GM12873 (cell line): ENCODE data around the gene SLC35F1.

ENCODE experiments used
- TF ChIP-seq, protein P1 (sequence below): IDR thresholded peaks from 2 replicates; pipeline ENCODE4 v1.5.1; 2012; ENCODE audit warnings: low read depth, mild to moderate bottlenecking, moderate library complexity, low read length, control low read depth; ENCODE audit not compliant: insufficient read depth; ENCODE audit errors: missing control alignments

The SLC35F1 gene

DNA sequence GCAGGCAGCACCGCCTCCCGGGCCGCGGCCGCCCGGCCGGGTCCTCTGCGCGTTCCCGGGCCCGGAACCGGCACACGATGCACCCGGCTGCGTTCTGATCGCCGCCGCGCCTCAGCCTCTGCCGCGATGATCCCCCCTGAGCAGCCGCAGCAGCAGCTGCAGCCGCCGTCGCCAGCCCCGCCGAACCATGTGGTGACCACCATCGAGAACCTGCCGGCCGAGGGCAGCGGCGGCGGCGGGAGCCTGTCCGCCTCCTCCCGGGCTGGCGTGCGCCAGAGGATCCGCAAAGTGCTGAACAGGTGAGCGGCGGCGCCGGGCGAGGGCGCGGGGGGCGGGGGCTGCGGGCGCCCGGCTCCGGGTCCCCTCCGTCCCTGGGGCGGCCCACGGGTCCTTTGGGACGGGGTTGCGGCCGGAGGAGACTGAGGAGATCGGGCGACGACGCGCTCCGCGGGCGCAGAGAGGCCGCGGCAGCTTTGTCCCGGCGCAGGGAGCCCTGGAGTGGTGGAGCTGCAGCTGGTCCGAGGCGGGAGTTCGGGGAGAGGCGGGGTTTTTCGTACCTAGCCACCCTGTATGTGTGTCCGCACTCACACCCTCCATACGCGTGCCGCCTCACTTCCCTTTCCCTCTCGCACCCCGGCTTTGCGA, 659 bp downstream of the SLC35F1 start:
- TF ChIP-seq, protein P1, sequence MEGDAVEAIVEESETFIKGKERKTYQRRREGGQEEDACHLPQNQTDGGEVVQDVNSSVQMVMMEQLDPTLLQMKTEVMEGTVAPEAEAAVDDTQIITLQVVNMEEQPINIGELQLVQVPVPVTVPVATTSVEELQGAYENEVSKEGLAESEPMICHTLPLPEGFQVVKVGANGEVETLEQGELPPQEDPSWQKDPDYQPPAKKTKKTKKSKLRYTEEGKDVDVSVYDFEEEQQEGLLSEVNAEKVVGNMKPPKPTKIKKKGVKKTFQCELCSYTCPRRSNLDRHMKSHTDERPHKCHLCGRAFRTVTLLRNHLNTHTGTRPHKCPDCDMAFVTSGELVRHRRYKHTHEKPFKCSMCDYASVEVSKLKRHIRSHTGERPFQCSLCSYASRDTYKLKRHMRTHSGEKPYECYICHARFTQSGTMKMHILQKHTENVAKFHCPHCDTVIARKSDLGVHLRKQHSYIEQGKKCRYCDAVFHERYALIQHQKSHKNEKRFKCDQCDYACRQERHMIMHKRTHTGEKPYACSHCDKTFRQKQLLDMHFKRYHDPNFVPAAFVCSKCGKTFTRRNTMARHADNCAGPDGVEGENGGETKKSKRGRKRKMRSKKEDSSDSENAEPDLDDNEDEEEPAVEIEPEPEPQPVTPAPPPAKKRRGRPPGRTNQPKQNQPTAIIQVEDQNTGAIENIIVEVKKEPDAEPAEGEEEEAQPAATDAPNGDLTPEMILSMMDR = no peak

DNA sequence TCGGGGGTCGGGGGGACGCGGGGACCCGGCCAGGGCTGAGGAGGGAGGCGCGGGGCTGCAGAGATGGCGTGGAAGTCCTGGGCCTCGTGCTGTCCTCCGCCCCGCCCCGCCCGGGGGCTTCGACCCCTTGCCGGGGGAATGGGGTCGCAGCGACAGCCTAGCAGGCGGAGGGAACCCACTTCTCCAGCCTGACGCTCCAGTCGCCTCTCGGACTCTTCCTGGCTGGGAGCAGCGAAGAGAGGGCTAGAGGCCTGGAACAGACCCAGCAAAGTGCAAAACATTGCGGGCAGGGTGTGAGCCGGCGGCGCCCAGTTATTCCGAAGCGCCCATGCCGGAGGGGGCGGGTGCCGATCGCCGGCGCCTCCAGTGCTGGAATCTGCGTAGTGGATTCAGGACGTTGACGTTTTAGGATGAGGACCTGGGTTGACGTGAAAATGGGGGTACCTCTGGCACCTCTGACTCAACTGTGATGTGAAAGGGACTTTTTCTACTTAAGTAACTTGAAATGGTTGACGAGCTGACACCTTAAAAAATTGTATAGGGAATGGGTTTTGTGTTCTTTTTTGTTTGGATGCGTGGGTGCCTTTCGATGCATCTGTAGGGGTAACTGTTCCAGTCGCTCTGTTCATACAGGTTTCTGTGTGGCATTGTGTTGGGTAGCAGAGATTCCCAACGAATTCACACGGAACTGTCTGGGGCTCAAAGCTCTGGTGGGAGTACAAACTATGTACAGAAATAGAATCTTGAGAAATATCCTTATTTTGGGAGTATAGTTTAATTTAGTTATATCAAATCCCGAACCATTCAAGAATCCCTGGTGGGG, 1.4 kb downstream of the SLC35F1 start:
- TF ChIP-seq, protein P1 = no peak

DNA sequence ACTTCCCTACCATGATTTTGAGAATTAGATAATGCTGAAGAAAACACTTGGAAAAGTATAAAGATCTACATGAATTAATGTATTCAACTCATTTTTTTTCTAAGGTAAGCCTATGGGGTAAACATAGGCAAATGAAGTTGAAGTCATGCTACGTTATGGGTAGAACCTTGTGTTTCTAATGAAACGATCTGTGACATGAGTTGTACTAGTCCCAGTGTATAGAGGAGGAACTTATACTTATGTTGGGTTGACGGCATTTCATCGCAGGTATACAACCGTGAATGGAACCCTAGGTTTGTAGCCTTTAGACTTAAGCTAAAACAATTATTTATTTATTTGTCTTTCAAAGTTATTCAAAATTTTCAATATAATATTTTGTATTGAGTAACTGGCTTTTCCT, 2.6 kb downstream of the SLC35F1 start:
- TF ChIP-seq, protein P1 = no peak

DNA sequence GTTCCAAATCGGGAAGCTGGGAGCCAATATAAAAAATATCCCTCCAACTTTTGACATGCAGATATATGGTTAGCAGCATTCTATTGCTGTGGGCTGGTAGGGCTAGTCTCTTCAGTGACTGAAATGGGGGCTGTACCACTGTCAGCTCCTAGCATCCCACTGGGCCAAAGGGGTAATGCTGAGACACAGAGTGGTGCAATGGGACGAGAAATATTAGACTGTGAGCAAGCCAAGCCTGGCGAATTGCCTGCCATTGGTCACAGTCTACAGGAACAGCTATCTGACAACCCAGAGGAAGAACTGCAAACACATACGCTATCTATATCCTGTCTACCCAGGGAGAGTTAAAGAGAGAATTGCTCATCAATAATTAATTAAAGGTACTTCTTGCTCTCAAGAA, 3.5 kb downstream of the SLC35F1 start:
- TF ChIP-seq, protein P1 = no peak

DNA sequence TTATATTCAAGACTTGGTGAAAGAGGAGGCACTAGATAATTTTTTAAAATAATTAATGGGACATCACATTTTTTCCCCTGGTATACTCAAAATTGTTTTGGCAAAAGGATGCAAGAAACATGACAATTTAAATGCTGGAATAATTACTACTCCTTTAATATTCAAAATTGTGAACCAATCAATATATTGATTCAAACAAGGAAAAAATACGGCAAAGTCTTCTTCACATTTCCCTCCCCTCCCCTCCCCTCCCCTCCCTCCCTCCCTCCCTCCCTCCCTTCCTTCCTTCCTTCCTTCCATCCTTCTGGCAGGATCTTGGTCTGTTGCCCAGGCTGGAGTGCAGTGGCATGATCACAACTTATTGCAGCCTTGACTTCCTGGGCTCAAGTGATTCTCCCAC, 4.1 kb downstream of the SLC35F1 start:
- TF ChIP-seq, protein P1 = no peak

DNA sequence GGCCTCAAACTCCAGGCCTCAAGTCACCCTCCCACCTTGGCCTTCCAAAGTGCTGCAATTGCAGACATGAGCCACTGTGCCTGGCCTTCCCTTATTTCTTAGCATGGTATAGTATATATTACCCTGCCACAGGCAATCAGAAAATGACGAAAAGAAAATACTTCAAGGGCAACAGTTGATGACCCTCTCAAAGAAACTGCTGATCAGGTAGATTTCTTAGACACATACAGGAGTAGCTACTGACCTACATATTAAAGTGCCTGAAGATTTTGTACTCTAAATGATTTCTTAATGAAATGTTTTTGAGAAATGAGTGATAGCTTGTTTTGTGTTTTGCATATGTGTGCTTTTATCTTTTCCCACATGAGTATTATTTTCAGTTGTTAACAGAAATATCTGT, 4.6 kb downstream of the SLC35F1 start:
- TF ChIP-seq, protein P1 = no peak

DNA sequence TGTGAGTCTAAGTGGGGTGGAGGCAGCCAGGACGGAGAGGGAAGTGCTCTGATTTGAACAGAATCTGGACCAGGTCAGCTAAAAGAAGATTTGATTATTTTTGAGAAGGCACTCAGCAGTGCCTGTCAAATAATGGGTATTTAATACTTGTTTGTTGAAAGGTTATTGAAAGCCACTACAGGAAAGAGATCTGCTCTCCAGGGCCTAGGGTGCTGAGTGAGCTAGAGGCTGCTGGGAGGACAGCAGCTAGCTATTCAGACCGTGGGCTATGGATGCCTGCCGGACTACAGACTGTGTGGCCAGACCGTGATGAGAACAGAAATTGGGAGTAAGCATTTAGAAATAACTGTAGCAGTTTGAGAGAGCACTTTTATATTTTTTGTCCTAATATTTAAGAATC, 8.8 kb downstream of the SLC35F1 start:
- TF ChIP-seq, protein P1 = no peak
